Osteoblast (primary cell): ENCODE data around the gene IDH2. TPM values are rescaled to one million over a fixed set of nuclear protein-coding genes. Genes with fewer than 3 reads are reported as not detected.

Source experiments
- DNase-seq: peaks from one replicate; pipeline ENCODE4 v3.0.0; 2011; ENCODE audit warnings: low spot score, mixed read lengths; ENCODE audit not compliant: insufficient read length; ENCODE audit errors: missing footprints
- H2AFZ ChIP-seq: 2 replicates; pipeline ENCODE4 v1.6.0; 2011; ENCODE audit warnings: mild to moderate bottlenecking, low read length
- H3K27ac ChIP-seq: 2 replicates; pipeline ENCODE4 v1.5.1; 2011; ENCODE audit warnings: mild to moderate bottlenecking, low read depth, low read length, moderate library complexity
- H3K27me3 ChIP-seq: 2 replicates; pipeline ENCODE4 v1.6.0; 2012; ENCODE audit warnings: mild to moderate bottlenecking, control low read depth, inconsistent platforms, low read length, moderate library complexity; ENCODE audit not compliant: insufficient read depth
- H3K36me3 ChIP-seq: 2 replicates; pipeline ENCODE4 v1.5.1; 2011; ENCODE audit warnings: mild to moderate bottlenecking, low read length, control low read depth, moderate library complexity; ENCODE audit not compliant: insufficient read depth
- H3K4me1 ChIP-seq: 2 replicates; pipeline ENCODE4 v1.5.1; 2011; ENCODE audit warnings: mild to moderate bottlenecking, low read length, control low read depth, moderate library complexity; ENCODE audit not compliant: insufficient read depth
- H3K4me2 ChIP-seq: 2 replicates; pipeline ENCODE4 v1.6.0; 2011; ENCODE audit warnings: mild to moderate bottlenecking, low read length; ENCODE audit not compliant: insufficient read depth
- H3K4me3 ChIP-seq: fragments of 200-600 bp; sonication (generic); 3 replicates; pipeline ENCODE4 v1.5.1; 2012; ENCODE audit warnings: mild to moderate bottlenecking, low read length, inconsistent platforms; ENCODE audit not compliant: insufficient read depth
- H3K79me2 ChIP-seq: 2 replicates; pipeline ENCODE4 v1.6.0; 2012; ENCODE audit warnings: mild to moderate bottlenecking, low read length, control low read depth, inconsistent platforms; ENCODE audit not compliant: insufficient read depth
- H3K9me3 ChIP-seq: 2 replicates; pipeline ENCODE4 v1.5.1; 2011; ENCODE audit warnings: low read depth, low read length, control low read depth
- H4K20me1 ChIP-seq: 2 replicates; pipeline ENCODE4 v1.6.0; 2012; ENCODE audit warnings: mild to moderate bottlenecking, low read length, control low read depth; ENCODE audit not compliant: insufficient read depth
- total RNA-seq: library from RNA; depleted of rRNA; stranded (reverse); fragments of >200 nt; gene quantifications from 2 replicates; pipeline ENCODE4 v1.2.3, GENCODE V29; 2012
- TF ChIP-seq, protein P1 (sequence below): IDR thresholded peaks from 2 replicates; pipeline ENCODE4 v1.5.1; 2011; ENCODE audit warnings: mild to moderate bottlenecking, low read depth, low read length, moderate library complexity; ENCODE audit errors: extremely low read depth

Gene IDH2
- total RNA-seq, 1 donor: 51.0 TPM

DNA sequence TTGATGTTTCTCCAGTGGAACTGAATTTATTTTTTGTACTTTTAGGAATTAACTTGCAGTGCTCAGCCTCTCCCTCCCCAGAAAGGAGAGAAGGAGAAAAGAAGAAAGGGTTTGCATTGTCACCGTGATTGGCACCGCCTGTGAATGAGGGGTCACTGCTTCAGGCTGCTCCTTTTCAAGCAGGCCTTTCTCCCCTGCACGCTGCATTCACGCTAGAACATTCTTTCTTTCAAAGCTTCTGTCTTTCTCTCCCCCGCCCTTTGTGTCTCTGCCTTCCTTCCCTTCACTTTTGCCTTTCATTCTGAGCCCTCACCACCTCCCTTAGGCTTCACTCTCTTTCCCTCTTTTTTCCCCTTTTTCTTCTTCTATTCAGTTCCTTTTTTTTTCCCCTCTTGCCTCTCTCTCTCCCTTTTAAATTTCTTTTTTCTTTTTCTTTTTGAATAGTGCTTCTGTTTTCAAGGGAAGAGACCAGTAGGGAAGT is 58.7 kb downstream of the IDH2 start:
- no peaks in the 10 kb centered on the region for H3K9me3 ChIP-seq
- H3K36me3 ChIP-seq: no peaks in the 10 kb centered on the region
- H3K4me2 ChIP-seq: no peak overlapping the region
- no peak overlapping the region for H3K27ac ChIP-seq
- peaks cover 29% of the 10 kb centered on the region for H3K79me2 ChIP-seq
- no peak for DNase-seq
- no peaks in the 10 kb centered on the region for H3K4me1 ChIP-seq
- H4K20me1 ChIP-seq: peaks cover 15% of the 10 kb centered on the region
- H2AFZ ChIP-seq: no peak overlapping the region
- TF ChIP-seq, protein P1, sequence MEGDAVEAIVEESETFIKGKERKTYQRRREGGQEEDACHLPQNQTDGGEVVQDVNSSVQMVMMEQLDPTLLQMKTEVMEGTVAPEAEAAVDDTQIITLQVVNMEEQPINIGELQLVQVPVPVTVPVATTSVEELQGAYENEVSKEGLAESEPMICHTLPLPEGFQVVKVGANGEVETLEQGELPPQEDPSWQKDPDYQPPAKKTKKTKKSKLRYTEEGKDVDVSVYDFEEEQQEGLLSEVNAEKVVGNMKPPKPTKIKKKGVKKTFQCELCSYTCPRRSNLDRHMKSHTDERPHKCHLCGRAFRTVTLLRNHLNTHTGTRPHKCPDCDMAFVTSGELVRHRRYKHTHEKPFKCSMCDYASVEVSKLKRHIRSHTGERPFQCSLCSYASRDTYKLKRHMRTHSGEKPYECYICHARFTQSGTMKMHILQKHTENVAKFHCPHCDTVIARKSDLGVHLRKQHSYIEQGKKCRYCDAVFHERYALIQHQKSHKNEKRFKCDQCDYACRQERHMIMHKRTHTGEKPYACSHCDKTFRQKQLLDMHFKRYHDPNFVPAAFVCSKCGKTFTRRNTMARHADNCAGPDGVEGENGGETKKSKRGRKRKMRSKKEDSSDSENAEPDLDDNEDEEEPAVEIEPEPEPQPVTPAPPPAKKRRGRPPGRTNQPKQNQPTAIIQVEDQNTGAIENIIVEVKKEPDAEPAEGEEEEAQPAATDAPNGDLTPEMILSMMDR: no peak
- no peak overlapping the region for H3K4me3 ChIP-seq
- H3K27me3 ChIP-seq: no peaks in the 10 kb centered on the region

DNA sequence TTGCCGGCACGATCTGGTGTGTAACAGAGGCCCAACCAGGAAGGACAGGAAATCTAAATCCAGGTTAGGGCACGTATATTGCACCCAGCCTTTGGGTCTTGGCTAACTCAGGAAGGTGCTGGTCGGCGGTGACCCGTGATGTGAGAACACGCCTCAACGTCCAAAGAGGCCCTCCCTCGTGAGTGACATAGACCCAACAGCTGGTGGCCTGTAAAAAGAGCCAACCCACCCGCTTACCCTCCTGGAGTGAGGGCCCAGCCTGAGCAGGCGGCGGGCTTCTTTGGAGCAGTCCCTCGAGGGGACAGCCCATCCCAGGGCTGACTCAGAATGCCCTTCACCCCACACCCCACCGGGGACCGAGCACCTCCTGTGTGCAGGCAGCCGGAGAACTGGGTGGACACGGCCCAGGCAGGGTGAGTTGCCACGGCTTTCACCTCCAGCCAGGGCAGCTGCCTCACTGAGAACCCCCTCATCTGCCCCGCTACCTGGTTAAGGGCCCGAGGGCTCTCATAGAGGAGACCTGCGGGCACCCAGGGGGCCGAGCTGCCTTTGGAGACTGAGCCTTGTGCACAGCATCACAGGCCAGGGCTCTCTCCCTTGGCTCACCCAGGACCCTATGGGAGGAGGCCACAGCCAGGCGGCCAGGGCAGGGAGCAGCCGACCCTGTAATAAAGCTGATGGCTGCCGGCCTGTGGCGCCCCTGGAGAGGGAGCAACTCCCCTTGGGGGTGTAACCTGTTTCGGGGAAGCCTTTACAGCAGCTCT is 59.3 kb downstream of the IDH2 start:
- H3K27ac ChIP-seq: no peak overlapping the region
- no peaks in the 10 kb centered on the region for H3K9me3 ChIP-seq
- no peak overlapping the region for H3K4me3 ChIP-seq
- TF ChIP-seq, protein P1: no peak
- H3K36me3 ChIP-seq: no peaks in the 10 kb centered on the region
- no peak overlapping the region for H2AFZ ChIP-seq
- peaks cover 3% of the 10 kb centered on the region for H3K4me1 ChIP-seq
- H3K79me2 ChIP-seq: peaks cover 35% of the 10 kb centered on the region
- H4K20me1 ChIP-seq: peaks cover 13% of the 10 kb centered on the region
- peak; percentile 55 for DNase-seq
- no peak overlapping the region for H3K4me2 ChIP-seq
- H3K27me3 ChIP-seq: no peaks in the 10 kb centered on the region

DNA sequence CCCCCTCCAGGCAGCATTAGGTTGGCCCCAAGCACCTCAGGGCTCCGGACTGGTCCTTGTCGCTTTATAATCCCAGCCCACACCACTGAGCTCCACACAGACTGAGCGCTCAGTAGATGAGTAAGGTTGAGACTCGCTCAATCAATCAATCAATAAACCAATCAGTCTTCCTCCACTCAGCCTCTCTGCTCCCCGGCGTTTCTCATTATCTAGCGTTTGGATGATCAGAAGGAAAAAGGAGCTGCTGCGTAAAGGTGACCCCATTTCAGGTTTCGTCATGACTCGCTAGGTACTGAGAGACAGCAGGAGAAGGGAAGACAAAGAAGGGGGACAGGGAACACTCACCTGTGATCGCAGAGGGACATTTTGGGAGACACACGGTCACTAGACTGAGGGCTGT is 59.9 kb downstream of the IDH2 start:
- H3K9me3 ChIP-seq: no peaks in the 10 kb centered on the region
- peaks cover 19% of the 10 kb centered on the region for H4K20me1 ChIP-seq
- no peak overlapping the region for H2AFZ ChIP-seq
- H3K4me2 ChIP-seq: no peak overlapping the region
- H3K79me2 ChIP-seq: peaks cover 38% of the 10 kb centered on the region
- no peaks in the 10 kb centered on the region for H3K36me3 ChIP-seq
- no peak overlapping the region for H3K4me3 ChIP-seq
- no peak overlapping the region for H3K27ac ChIP-seq
- peak; percentile 49 for DNase-seq
- TF ChIP-seq, protein P1: no peak
- peaks cover 9% of the 10 kb centered on the region for H3K4me1 ChIP-seq
- H3K27me3 ChIP-seq: no peaks in the 10 kb centered on the region

DNA sequence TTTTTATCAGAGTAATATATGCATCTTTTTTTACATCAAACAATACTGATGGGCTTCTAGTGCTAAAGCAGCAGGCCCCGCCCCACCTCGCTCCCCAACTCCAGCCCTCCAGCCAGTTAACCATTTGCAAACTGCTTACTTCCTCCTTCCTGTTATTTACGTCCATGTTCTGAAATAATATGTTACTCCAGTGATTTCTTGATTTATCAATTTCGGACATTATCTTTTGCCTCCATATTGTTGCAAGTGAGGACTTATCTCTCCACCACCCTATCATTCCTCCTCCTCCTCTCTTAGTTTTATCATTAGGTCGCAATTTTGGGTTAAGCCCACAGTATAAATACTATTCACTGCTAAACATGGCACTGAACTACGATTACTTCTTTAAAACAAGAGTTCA is 61.6 kb downstream of the IDH2 start:
- Histone ChIP-seq H3K9me3 (no peaks in the 10 kb centered on the region), H3K27me3 (no peaks in the 10 kb centered on the region), H4K20me1 (peaks cover 10% of the 10 kb centered on the region), H3K36me3 (no peaks in the 10 kb centered on the region), H3K4me1 (peaks cover 19% of the 10 kb centered on the region), H3K4me3 (no peak overlapping the region), H3K27ac (no peak overlapping the region), H3K79me2 (peaks cover 45% of the 10 kb centered on the region), H2AFZ (no peak overlapping the region), H3K4me2 (no peak overlapping the region)
- no peak for DNase-seq
- TF ChIP-seq, protein P1: no peak
